GM13977 (cell line): ENCODE data around the gene THY1.

Experiments
- DNase-seq: peaks from one replicate; pipeline ENCODE4 v3.0.0; 2012; ENCODE audit warnings: low spot score
- CTCF ChIP-seq: IDR thresholded peaks from 2 replicates; pipeline ENCODE4 v1.5.1; 2012; ENCODE audit warnings: mild to moderate bottlenecking, control low read depth; ENCODE audit not compliant: insufficient read depth; ENCODE audit errors: extremely low read depth, missing control alignments
- in situ Hi-C: fragments of 300-500 bp; cut with MboI; formaldehyde crosslinking; loops from one replicate; pipeline ENCODE4 v1.12.0; 2022; ENCODE audit warnings: low sequenced_read_pairs, low pct_unique_long_range_greater_than_20kb, mixed read lengths, inconsistent platforms; ENCODE audit not compliant: unreplicated experiment

The THY1 gene

GRCh38 chr11:119404872-119405271 lies 18.1 kb downstream of the THY1 start:
- no peak for TF ChIP-seq CTCF
- peak; percentile 2 for DNase-seq
- in situ Hi-C loops, result no loop called here

DNA sequence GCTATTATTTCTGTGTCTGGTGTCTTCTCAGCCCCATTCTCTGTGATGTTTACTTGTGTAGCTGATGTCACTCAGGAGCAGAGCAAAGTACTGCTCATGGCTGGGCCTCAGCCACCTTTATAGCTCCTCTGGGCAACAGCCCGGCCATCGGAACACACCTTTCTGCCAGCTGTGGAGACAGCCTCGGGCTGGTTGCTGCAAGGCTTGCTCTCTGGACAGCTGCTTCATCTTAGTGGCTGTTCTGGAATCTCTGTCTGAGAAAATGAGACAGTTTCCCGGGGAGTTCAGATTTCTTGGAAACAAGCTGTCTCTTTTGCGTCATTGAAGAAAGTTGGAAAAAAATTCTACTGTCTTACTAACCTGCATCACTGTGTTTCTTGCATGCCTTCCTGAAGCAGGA lies 20.0 kb downstream of the THY1 start:
- TF ChIP-seq CTCF, result no peak
- in situ Hi-C loops, result no loop called here
- DNase-seq, result peak; percentile 1

DNA sequence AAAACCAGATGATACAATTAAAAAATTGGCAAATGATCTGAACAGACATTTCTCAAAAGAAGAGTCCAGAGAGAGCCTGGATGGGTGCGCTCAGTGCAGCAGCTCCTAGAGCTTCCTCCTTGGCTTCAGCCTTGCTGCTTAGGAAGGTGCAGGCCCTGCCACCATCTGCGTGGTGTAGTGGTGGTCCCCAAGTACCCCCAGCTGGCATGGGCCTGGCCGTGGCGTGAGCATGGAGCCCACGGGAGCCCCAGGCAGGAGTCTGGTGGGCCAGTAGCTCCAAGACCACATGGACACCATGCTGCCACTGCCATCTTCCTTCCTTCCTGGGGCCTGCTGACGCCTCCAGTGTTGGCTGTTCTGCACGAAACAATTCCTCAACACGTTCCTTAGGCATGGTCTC lies 20.5 kb downstream of the THY1 start:
- no peak for DNase-seq
- in situ Hi-C loops, result no loop called here

GRCh38 chr11:119400860-119401259 lies 22.1 kb downstream of the THY1 start:
- no peak for TF ChIP-seq CTCF
- in situ Hi-C loops, result no loop called here
- no peak for DNase-seq

More for the DNA sequence above, 20.5 kb downstream of the THY1 start:
- TF ChIP-seq CTCF, result no peak

GRCh38 chr11:119397740-119398139 lies 25.2 kb downstream of the THY1 start:
- no peak for TF ChIP-seq CTCF
- in situ Hi-C loops, result no loop called here
- no peak for DNase-seq

- TF ChIP-seq CTCF, result no peak
- DNase-seq, result no peak
- in situ Hi-C loops, result no loop called here
Measured at GRCh38 chr11:119396835-119397234, 26.1 kb downstream of the THY1 start.

DNA sequence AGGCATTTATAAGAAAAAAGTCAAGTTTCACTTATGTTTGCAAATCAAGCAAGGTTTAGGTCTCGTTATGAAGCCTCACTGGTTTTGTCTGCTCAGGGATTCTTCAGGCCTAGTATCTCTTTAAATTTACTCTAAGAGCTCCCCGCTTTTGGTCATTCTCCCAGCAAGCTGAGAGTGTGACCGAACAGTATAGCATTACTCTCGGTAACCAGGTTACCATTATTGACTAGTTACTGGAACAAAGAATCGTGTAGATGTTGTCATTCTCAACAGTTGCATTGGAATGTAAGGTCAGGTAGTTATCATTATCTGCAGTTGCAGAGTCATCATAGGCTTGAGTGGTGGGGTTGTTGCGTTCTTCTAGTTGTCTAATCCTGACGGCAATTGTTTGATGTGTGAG lies 31.7 kb downstream of the THY1 start:
- DNase-seq, result peak; percentile 1
- in situ Hi-C loops, result no loop called here
- no peak for TF ChIP-seq CTCF
